ENCODE measurements around the gene INPP5K. TPM values are rescaled to one million over a fixed set of nuclear protein-coding genes. Genes with fewer than 3 reads are reported as not detected.

INPP5K gene
- total RNA-seq, 6 experiments from 2014 or later, result 12.7 to 22.6 (median 18.2) TPM

DNA sequence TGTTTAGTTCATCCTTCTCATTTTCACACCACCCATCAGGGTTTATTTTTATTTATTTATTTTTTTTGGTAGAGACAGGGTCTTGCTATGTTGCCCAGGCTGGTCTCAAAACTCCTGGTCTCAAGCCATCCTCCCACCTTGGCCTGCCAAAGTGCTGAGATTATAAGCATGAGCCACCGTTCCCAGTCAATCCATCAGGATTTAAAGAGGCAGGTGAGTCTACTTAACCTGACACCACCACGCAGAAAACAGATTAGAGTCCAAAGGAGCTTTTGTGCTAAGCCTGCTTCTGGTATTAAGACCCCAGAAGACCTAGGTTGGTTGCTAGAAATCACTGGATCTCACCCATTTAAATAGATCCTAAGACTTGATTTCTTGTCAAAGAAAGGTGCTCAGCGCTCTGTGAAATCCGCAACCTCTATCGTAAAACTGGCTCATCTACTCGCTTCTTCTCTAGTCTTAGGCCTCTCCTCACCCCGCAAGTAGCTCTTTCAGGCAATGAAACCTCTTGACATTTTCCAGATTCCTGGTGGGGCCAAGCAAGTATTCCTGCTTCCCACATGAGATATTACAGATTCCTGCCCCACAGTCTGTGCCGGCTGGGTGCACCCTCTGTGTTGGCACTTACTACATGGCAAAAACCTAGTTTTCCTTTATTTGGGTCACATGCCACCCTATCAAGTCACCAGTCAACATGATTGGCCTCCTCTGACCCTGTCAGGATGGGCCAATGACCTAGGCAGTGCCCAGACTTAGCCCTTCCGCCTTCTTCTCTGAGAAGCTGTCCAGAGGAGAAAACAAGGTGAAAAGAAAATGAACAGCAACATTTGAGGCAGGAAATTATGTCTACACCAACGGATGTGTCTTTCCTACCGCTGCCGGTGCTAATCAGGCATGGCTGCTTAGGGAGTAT is 37.2 kb upstream of the INPP5K start:
- no peak overlapping the region for H3K4me3 ChIP-seq
- H3K9me3 ChIP-seq, result no peaks in the 10 kb centered on the region
- ATAC-seq, result peak; percentile 76 to 85 (median 82)
- H3K27ac ChIP-seq, result peak overlapping the region in 2 of 3 donors; percentile 29 to 72
- 33% methylated on average over 10 of the region's 12 CpGs for WGBS (ENCODE audit: insufficient coverage, low coverage, low lambda C conversion rate, missing lambda C conversion rate)
- H3K36me3 ChIP-seq, result peaks cover 0 to 34% (median 14%) of the 10 kb centered on the region in 4 donors
- peaks cover 0 to 38% (median 20%) of the 10 kb centered on the region in 4 donors for H3K4me1 ChIP-seq
- intact Hi-C loops (cut with DNase I), result no loop called here
- no peak for TF ChIP-seq POLR2A (IDR thresholded peaks at IDR 0.05)
- H3K27me3 ChIP-seq, result no peaks in the 10 kb centered on the region
- DNase-seq, result peak; percentile 38 to 81 (median 76)

DNA sequence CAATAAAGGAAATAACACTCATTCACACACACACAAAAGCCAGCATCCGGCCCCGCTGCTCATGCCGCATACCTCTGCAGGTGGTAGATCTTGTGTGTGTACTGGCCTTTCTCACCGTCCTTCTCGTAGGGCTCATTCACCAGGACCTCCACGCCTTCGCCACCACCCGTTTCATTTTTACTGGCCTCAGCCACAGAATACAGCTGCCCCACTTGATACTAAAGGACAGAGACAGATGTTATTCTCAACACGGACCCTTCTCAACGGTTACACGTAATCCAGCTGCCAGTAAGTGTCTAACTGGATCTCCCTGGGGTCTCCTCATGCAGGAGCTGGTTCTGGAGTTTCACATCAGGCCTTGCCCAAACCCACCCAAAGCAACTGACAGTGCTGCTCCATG is 36.5 kb upstream of the INPP5K start:
- DNase-seq (no peak), ATAC-seq (no peak)
- Histone ChIP-seq H3K27ac (no peak overlapping the region), H3K4me1 (peaks cover 0 to 38% (median 20%) of the 10 kb centered on the region in 4 donors), H3K27me3 (no peaks in the 10 kb centered on the region), H3K36me3 (peaks cover 0 to 34% (median 16%) of the 10 kb centered on the region in 4 donors), H3K9me3 (no peaks in the 10 kb centered on the region), H3K4me3 (no peak overlapping the region)
- intact Hi-C loops (cut with DNase I), result no loop called here
- 88% methylated on average over 11 of the region's 11 CpGs for WGBS (ENCODE audit: insufficient coverage, low coverage, low lambda C conversion rate, missing lambda C conversion rate)
- TF ChIP-seq, protein P1, sequence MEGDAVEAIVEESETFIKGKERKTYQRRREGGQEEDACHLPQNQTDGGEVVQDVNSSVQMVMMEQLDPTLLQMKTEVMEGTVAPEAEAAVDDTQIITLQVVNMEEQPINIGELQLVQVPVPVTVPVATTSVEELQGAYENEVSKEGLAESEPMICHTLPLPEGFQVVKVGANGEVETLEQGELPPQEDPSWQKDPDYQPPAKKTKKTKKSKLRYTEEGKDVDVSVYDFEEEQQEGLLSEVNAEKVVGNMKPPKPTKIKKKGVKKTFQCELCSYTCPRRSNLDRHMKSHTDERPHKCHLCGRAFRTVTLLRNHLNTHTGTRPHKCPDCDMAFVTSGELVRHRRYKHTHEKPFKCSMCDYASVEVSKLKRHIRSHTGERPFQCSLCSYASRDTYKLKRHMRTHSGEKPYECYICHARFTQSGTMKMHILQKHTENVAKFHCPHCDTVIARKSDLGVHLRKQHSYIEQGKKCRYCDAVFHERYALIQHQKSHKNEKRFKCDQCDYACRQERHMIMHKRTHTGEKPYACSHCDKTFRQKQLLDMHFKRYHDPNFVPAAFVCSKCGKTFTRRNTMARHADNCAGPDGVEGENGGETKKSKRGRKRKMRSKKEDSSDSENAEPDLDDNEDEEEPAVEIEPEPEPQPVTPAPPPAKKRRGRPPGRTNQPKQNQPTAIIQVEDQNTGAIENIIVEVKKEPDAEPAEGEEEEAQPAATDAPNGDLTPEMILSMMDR (IDR thresholded peaks at IDR 0.05), result no peak
- no peak for TF ChIP-seq POLR2A (IDR thresholded peaks at IDR 0.05)

DNA sequence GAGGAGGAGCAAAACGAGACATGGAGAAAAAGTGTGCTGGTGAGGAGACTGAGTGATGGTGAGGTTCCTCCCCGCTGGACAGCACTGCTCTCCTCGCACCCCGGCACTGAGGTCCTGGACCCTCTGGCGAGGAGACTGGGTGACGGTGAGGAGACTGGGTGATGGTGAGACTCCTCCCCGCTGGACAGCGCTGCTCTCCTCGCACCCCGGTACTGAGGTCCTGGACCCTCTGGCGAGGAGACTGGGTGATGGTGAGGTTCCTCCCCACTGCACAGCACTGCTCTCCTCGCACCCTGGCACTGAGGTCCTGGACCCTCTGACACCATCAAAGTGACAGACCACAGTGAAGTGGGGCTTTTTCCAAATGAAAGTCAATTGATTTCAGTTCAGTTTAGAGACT is 35.3 kb upstream of the INPP5K start:
- peaks cover 0 to 34% (median 16%) of the 10 kb centered on the region in 4 donors for H3K36me3 ChIP-seq
- 80% methylated on average over 1 of the region's 12 CpGs for WGBS (ENCODE audit: insufficient coverage, low coverage, low lambda C conversion rate, missing lambda C conversion rate)
- H3K27ac ChIP-seq, result no peak overlapping the region
- H3K27me3 ChIP-seq, result no peaks in the 10 kb centered on the region
- ATAC-seq (no peak), DNase-seq (no peak)
- TF ChIP-seq, protein P1 (IDR thresholded peaks at IDR 0.05), result no peak
- TF ChIP-seq POLR2A (IDR thresholded peaks at IDR 0.05), result no peak
- H3K9me3 ChIP-seq, result no peaks in the 10 kb centered on the region
- intact Hi-C loops (cut with DNase I), result no loop called here
- no peak overlapping the region for H3K4me3 ChIP-seq
- peaks cover 0 to 31% (median 20%) of the 10 kb centered on the region in 4 donors for H3K4me1 ChIP-seq

DNA sequence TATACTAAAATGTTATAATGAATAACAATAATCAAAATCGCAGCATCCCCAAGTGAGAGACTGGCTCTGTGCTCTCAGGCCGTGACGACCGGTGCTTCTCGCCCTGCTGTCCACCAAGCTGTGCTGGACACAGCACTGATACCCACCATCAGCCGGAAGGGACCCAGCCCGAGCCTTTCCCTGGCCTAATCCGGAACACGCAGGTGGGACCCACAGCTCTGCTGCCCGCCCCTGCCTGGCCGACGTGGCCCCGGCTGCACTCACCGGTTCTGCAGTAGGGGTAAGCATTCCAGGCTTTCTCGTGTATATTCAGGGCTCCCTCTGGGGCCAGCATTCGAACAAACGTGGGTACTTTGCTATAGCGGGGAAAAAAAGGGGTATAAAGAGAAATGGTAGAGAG is 31.6 kb upstream of the INPP5K start:
- Histone ChIP-seq H3K9me3 (no peaks in the 10 kb centered on the region), H3K27ac (no peak overlapping the region), H3K36me3 (peaks cover 0 to 34% (median 18%) of the 10 kb centered on the region in 4 donors), H3K27me3 (no peaks in the 10 kb centered on the region), H3K4me3 (no peak overlapping the region), H3K4me1 (peaks cover 0 to 26% (median 11%) of the 10 kb centered on the region in 4 donors)
- intact Hi-C loops (cut with DNase I), result no loop called here
- ATAC-seq, result no peak
- DNase-seq, result no peak
- TF ChIP-seq, protein P1 (IDR thresholded peaks at IDR 0.05), result no peak
- no peak for TF ChIP-seq POLR2A (IDR thresholded peaks at IDR 0.05)
- 86% methylated on average over 8 of the region's 18 CpGs for WGBS (ENCODE audit: insufficient coverage, low coverage, low lambda C conversion rate, missing lambda C conversion rate)

Measured in right lobe of liver (tissue), 6 donors.